Left renal pelvis (tissue), 4 donors: Measurements from ENCODE around the gene DNER. TPM values are rescaled to one million over a fixed set of nuclear protein-coding genes. Genes with fewer than 3 reads are reported as not detected.
A peak's percentile ranks its signal among the peaks of the same experiment; 100 is the strongest.

Experiments used
- DNase-seq, 4 donors: peaks; one replicate each; pipeline ENCODE4 v3.0.0-alpha.2; 2013; ENCODE audit warnings: low read depth in 4 of 4, low spot score in 3 of 4
- polyA plus RNA-seq, 4 donors: library from polyadenylated mRNA; unstranded; fragments of 120-200 nt; gene quantifications; one replicate each; pipeline ENCODE4 v1.2.1, GENCODE V29; 2013; ENCODE audit not compliant: insufficient read length in 4 of 4

The DNER gene
- polyA plus RNA-seq, 4 donors = 9.1 to 71.5 (median 59.4) TPM

GRCh38 chr2:229453230-229453629 is 261.1 kb downstream of the DNER start:
- DNase-seq = no peak

- no peak for DNase-seq
Observed at GRCh38 chr2:229451852-229452251, 262.5 kb downstream of the DNER start.

GRCh38 chr2:229447227-229447626 is 267.1 kb downstream of the DNER start:
- no peak for DNase-seq

GRCh38 chr2:229446350-229446749 is 268.0 kb downstream of the DNER start:
- no peak for DNase-seq

GRCh38 chr2:229445501-229446211 is 268.7 kb downstream of the DNER start:
- no peak for DNase-seq

GRCh38 chr2:229445019-229445418 is 269.3 kb downstream of the DNER start:
- no peak for DNase-seq

GRCh38 chr2:229443546-229444268 is 270.6 kb downstream of the DNER start:
- DNase-seq = no peak

- DNase-seq = no peak
Observed at GRCh38 chr2:229443141-229443540, 271.2 kb downstream of the DNER start.

- DNase-seq = no peak
Observed at GRCh38 chr2:229438430-229439159, 275.8 kb downstream of the DNER start.

- no peak for DNase-seq
Observed at GRCh38 chr2:229437467-229437866, 276.9 kb downstream of the DNER start.

- DNase-seq = no peak
Observed at GRCh38 chr2:229434187-229434586, 280.2 kb downstream of the DNER start.

GRCh38 chr2:229433351-229433750 is 281.0 kb downstream of the DNER start:
- no peak for DNase-seq

- peak in 1 of 4 donors; percentile 46 for DNase-seq
Observed at GRCh38 chr2:229431327-229431954, 282.9 kb downstream of the DNER start.

GRCh38 chr2:229429589-229429988 is 284.8 kb downstream of the DNER start:
- no peak for DNase-seq

GRCh38 chr2:229426464-229426863 is 287.9 kb downstream of the DNER start:
- no peak for DNase-seq

- no peak for DNase-seq
Observed at GRCh38 chr2:229425598-229425997, 288.8 kb downstream of the DNER start.

GRCh38 chr2:229422063-229422462 is 292.3 kb downstream of the DNER start:
- DNase-seq = no peak

- no peak for DNase-seq
Observed at GRCh38 chr2:229419158-229419557, 295.2 kb downstream of the DNER start.

- no peak for DNase-seq
Observed at GRCh38 chr2:229417916-229418315, 296.4 kb downstream of the DNER start.

GRCh38 chr2:229417176-229417575 is 297.2 kb downstream of the DNER start:
- no peak for DNase-seq

GRCh38 chr2:229416116-229416694 is 298.1 kb downstream of the DNER start:
- no peak for DNase-seq
